ENCODE data around the gene SNX4.
A peak's percentile ranks its signal among the peaks of the same experiment; 100 is the strongest.
"Not testable (repeated sequence)": the region's sequence is repeated elsewhere in the genome, so short reads cannot be mapped to it uniquely, and the experiment has no call there.

Gene SNX4

GRCh38 chr3:125519678-125520562 is at the start of gene SNX4:
Gene SNX4 (minus strand): TSS chr3:125520202. CDS start chr3:125520172, 30 bp downstream.
- TF ChIP-seq Cebpa-rat (IDR thresholded peaks at IDR 0.05), result no peak

GRCh38 chr3:125556314-125556713 is 36.3 kb upstream of the SNX4 start:
- H3K4me3 ChIP-seq, result no peak overlapping the region
- no peak overlapping the region for H3K4me2 ChIP-seq
- no peak overlapping the region for H3K27ac ChIP-seq
- no peak overlapping the region for H3K9ac ChIP-seq
- no peaks in the 10 kb centered on the region for H4K20me1 ChIP-seq
- no peaks in the 10 kb centered on the region for H3K9me3 ChIP-seq
- H3K27me3 ChIP-seq, result no peaks in the 10 kb centered on the region
- peaks cover 73% of the 10 kb centered on the region for H3K36me3 ChIP-seq
- no peaks in the 10 kb centered on the region for H3K4me1 ChIP-seq
- TF ChIP-seq Cebpa-rat (IDR thresholded peaks at IDR 0.05), result no peak

More at GRCh38 chr3:125519678-125520562, at the start of gene SNX4:
- Histone ChIP-seq H3K9me3 (no peaks in the 10 kb centered on the region), H4K20me1 (peaks cover 46% of the 10 kb centered on the region), H3K4me3 (peak within 1 kb of the TSS; percentile 86), H3K4me2 (peak within 1 kb of the TSS; percentile 88), H3K36me3 (peaks cover 28% of the 10 kb centered on the region), H3K27ac (peak within 1 kb of the TSS; percentile 88), H3K27me3 (no peaks in the 10 kb centered on the region), H3K4me1 (peaks cover 34% of the 10 kb centered on the region), H3K9ac (peak within 1 kb of the TSS; percentile 93)

- H3K4me3 ChIP-seq, result no peak overlapping the region
- peaks cover 59% of the 10 kb centered on the region for H3K36me3 ChIP-seq
- H3K4me2 ChIP-seq, result no peak overlapping the region
- H3K9me3 ChIP-seq, result no peaks in the 10 kb centered on the region
- H3K4me1 ChIP-seq, result no peaks in the 10 kb centered on the region
- H3K9ac ChIP-seq, result no peak overlapping the region
- no peaks in the 10 kb centered on the region for H3K27me3 ChIP-seq
- no peak overlapping the region for H3K27ac ChIP-seq
- TF ChIP-seq Cebpa-rat (IDR thresholded peaks at IDR 0.05), result no peak
- no peaks in the 10 kb centered on the region for H4K20me1 ChIP-seq
Measured at GRCh38 chr3:125552401-125552800, 32.4 kb upstream of the SNX4 start.

GRCh38 chr3:125528920-125529319 is 8.9 kb upstream of the SNX4 start:
- TF ChIP-seq Cebpa-rat (IDR thresholded peaks at IDR 0.05), result no peak
- H4K20me1 ChIP-seq, result no peaks in the 10 kb centered on the region
- peaks cover 34% of the 10 kb centered on the region for H3K36me3 ChIP-seq
- H3K4me2 ChIP-seq, result no peak overlapping the region
- no peaks in the 10 kb centered on the region for H3K9me3 ChIP-seq
- no peak overlapping the region for H3K27ac ChIP-seq
- H3K9ac ChIP-seq, result no peak overlapping the region
- H3K4me1 ChIP-seq, result no peaks in the 10 kb centered on the region
- H3K4me3 ChIP-seq, result no peak overlapping the region
- no peaks in the 10 kb centered on the region for H3K27me3 ChIP-seq

- Histone ChIP-seq H3K36me3 (peaks cover 16% of the 10 kb centered on the region), H3K27ac (no peak overlapping the region), H3K4me1 (peaks cover 11% of the 10 kb centered on the region), H3K4me2 (no peak overlapping the region), H3K4me3 (no peak overlapping the region), H3K27me3 (no peaks in the 10 kb centered on the region), H3K9ac (no peak overlapping the region), H3K9me3 (no peaks in the 10 kb centered on the region), H4K20me1 (no peaks in the 10 kb centered on the region)
- TF ChIP-seq Cebpa-rat (IDR thresholded peaks at IDR 0.05), result no peak
Measured at GRCh38 chr3:125525153-125525552, 5.2 kb upstream of the SNX4 start.

GRCh38 chr3:125520563-125520919 is 539 bp upstream of the SNX4 start:
- peaks cover 34% of the 10 kb centered on the region for H3K4me1 ChIP-seq
- peak overlapping the region; percentile 88 for H3K4me2 ChIP-seq
- not testable (repeated sequence) for H3K27me3 ChIP-seq, H3K9me3 ChIP-seq
- H3K9ac ChIP-seq, result peak overlapping the region; percentile 93
- peak overlapping the region; percentile 86 for H3K4me3 ChIP-seq
- peaks cover 22% of the 10 kb centered on the region for H3K36me3 ChIP-seq
- peaks cover 39% of the 10 kb centered on the region for H4K20me1 ChIP-seq
- peak overlapping the region; percentile 88; the same call in 1 of the 2 replicates for H3K27ac ChIP-seq

GRCh38 chr3:125515421-125515820 is 4.6 kb downstream of the SNX4 start:
- Histone ChIP-seq H3K4me2 (no peak overlapping the region), H3K9ac (no peak overlapping the region), H3K27ac (no peak overlapping the region), H3K27me3 (no peaks in the 10 kb centered on the region), H3K9me3 (peaks cover 6% of the 10 kb centered on the region), H3K4me1 (peaks cover 31% of the 10 kb centered on the region), H3K4me3 (no peak overlapping the region), H4K20me1 (peaks cover 91% of the 10 kb centered on the region), H3K36me3 (peaks cover 60% of the 10 kb centered on the region)
- no peak for TF ChIP-seq Cebpa-rat (IDR thresholded peaks at IDR 0.05)

GRCh38 chr3:125513490-125514115 is 6.4 kb downstream of the SNX4 start:
- Histone ChIP-seq H4K20me1 (peaks cover 84% of the 10 kb centered on the region), H3K27me3 (no peaks in the 10 kb centered on the region), H3K9ac (no peak overlapping the region), H3K36me3 (peaks cover 78% of the 10 kb centered on the region), H3K4me1 (peaks cover 22% of the 10 kb centered on the region), H3K4me3 (no peak overlapping the region), H3K27ac (no peak overlapping the region), H3K4me2 (no peak overlapping the region), H3K9me3 (peaks cover 25% of the 10 kb centered on the region)
- TF ChIP-seq Cebpa-rat (IDR thresholded peaks at IDR 0.05), result no peak

- peaks cover 37% of the 10 kb centered on the region for H3K9me3 ChIP-seq
- no peak overlapping the region for H3K4me3 ChIP-seq
- H3K36me3 ChIP-seq, result peaks cover 82% of the 10 kb centered on the region
- H3K4me1 ChIP-seq, result peaks cover 12% of the 10 kb centered on the region; the same call in 1 of the 2 replicates
- H4K20me1 ChIP-seq, result peaks cover 72% of the 10 kb centered on the region
- H3K4me2 ChIP-seq, result no peak overlapping the region
- no peak for TF ChIP-seq Cebpa-rat (IDR thresholded peaks at IDR 0.05)
- no peak overlapping the region for H3K9ac ChIP-seq
- no peak overlapping the region for H3K27ac ChIP-seq
- no peaks in the 10 kb centered on the region for H3K27me3 ChIP-seq
Measured at GRCh38 chr3:125512135-125512920, 7.7 kb downstream of the SNX4 start.

Measured in BLaER1 (cell line).